ENCODE measurements around the gene HOXC13.

HOXC13 gene

DNA sequence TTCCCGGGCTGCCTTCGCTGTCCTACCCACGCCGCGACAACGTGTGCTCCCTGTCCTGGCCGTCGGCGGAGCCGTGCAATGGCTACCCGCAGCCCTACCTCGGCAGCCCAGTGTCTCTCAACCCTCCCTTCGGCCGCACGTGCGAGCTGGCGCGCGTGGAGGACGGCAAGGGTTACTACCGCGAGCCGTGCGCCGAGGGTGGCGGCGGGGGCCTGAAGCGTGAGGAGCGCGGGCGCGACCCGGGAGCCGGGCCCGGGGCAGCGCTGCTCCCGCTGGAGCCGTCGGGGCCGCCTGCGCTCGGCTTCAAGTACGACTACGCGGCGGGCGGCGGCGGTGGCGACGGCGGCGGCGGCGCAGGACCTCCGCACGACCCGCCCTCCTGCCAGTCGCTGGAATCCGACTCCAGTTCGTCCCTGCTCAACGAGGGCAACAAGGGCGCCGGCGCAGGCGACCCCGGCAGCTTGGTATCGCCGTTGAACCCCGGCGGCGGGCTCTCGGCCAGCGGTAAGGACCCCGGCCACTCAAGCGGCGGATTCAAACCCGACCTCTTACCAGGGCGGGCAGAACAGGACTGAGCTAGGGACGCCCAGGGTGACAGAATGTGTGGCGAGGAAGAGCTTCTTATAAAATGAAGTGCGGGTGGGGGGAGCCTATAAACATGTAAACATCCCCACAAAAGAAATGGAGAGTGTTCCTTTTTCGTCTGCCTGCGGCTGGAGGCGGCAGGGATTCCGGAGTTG, 16.6 kb downstream of the HOXC13 start:
- DNase-seq (ENCODE audit: low read depth): no peak

DNA sequence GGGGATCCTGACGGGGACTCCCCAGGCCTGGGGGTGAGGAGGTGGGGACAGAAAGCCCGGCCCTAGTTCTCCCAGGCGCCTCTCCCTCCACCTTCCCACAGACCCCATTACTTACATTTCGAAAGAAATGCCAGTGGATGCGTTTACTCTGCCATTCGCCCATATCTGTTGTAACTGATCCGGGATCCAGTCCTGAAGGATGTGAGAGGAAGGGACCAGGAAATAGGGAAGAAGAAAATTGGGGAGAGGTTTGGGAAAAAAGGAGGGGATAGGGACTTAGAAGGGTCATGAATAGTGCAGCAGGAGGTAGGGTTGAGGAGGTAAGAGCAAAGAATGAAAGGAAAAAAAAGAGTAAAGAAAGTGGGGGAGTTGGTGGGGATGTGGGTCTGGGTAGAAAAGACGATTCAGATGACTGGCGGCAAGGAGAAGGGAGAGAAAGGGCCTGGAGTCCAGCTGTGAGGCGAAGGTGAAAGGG, 17.2 kb downstream of the HOXC13 start:
- no peak for DNase-seq (ENCODE audit: low read depth)

DNA sequence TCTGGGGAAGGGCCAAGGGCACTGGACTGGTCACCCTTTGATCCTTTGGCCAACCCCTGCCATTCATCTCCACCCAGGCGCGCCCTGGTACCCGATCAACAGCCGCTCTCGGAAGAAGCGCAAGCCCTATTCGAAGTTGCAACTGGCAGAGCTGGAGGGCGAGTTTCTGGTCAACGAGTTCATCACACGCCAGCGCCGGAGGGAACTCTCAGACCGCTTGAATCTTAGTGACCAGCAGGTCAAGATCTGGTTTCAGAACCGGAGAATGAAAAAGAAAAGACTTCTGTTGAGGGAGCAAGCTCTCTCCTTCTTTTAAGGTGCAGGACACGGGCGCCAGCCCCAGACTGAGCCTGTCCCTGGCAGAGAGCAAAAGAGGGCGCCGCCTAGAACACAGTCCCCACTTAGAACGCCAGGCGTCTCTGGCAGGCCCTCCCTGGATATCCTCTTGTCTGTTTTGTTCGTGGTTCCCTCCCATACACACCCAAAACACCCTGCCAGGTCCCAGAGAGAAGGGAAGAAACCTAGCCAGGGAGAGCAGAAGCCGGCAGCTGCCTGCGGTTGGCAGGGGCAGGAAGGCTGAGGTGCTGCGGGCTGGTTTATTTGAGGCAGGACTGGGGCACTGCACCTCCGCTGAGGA, 17.7 kb downstream of the HOXC13 start:
- DNase-seq (ENCODE audit: low read depth): no peak

DNA sequence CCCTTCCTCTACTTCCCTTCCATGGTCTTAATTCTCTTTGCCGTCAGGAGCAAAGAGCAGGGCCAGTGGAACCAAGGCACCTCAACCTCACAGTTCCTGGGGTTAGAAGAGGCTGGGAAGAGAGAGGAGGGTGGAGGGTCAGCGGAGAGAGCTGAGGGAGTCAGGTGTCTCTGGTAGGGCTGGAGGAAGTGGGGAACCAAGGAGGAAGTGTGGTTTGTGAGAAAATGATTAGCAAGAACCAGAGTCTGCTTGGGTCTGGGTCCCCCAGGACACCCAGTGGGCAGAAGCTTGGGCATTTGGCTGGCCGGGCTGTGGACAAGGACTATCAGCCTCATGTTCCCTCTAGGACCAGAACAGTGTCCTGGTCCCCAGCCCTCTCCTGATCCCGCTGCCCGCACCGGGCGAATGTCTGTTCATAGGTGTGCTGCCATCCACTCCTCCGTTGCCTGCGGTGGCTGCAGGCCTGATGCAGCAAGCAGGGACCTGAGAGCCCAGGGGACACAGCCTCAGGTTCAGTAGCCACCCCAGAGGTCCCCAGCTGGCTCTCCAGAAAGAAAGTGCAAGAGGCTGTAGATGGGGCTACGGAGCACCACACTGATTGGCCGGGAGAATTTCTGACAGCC, 18.4 kb downstream of the HOXC13 start:
- no peak for DNase-seq (ENCODE audit: low read depth)

DNA sequence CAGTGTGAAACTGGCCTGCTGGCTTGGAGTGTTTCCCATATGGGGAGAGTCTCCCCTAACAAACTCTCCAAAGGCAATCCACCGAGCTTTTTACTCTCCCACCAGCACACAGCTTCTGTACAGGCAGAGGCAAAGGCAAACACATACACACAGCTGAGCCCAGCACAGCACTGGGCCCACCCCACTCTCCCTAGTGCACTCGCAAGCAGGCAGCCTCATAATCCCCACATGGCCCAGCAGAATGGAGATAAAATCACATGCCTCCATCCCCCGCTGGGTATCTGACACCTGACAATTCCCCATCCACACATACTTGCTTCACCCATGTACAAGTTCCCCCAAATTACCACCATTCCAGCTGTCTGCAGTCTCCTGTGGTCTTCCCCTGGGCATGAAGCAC, 19.5 kb downstream of the HOXC13 start:
- DNase-seq (ENCODE audit: low read depth): no peak

DNA sequence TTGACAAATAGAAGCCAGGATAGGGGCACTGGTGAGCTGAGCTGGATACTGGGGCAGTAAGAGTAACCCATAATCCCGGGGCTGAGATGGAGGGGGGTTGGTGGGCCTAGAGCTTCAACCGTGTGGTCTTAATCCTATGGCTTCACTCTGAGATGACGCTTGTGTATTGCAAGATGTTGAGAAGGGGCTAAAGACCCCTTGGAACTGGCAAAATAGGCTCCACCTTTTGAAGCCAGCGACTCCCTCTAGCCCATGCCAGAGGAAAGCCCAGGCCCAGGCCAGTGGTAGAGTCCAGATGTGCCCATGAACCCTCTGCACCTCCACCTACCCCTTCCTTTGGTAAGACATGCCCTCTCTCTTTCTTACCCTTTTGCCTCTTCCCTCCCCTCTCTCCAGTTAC, 20.7 kb downstream of the HOXC13 start:
- no peak for DNase-seq (ENCODE audit: low read depth)

DNA sequence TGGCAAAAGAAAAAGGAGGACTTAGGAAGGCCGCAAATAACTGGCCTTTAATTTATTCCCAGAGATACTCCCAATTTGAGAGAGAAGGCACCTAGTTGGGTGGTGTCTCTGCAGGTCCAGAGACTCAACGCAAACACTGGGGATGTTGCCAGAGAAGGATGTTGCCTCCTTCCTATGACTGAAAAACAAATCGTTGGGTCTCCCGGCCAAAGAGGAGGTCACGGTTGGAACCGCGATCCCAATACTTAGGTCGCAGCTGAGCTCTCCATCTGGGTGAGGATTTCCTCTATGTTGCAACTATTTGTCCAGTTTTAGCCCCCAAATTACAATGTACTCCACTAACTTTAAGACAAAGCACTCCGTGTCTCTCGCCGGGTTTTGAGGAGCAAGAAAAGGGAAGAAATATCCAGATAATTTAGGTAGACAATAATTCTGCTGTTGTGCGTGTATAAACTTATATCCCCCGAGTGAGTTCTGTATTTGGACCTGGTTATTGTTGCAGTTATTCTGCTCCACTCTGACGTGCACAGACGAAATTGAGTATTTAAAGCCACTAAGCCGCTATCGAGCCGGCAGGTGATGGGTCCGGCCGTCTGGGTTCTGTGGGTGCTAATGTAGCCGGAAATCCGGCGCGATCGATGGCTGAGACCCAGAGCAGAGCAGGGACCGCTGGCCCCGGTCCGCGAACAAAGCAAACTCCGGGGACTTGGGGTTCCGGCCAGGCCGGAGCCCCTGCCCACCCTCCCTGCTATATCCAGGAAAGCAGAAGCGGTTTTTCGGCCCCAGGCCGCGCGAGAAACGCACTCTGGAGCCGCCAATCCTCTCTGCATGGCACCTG, 21.8 kb downstream of the HOXC13 start:
- DNase-seq (ENCODE audit: low read depth): no peak

DNA sequence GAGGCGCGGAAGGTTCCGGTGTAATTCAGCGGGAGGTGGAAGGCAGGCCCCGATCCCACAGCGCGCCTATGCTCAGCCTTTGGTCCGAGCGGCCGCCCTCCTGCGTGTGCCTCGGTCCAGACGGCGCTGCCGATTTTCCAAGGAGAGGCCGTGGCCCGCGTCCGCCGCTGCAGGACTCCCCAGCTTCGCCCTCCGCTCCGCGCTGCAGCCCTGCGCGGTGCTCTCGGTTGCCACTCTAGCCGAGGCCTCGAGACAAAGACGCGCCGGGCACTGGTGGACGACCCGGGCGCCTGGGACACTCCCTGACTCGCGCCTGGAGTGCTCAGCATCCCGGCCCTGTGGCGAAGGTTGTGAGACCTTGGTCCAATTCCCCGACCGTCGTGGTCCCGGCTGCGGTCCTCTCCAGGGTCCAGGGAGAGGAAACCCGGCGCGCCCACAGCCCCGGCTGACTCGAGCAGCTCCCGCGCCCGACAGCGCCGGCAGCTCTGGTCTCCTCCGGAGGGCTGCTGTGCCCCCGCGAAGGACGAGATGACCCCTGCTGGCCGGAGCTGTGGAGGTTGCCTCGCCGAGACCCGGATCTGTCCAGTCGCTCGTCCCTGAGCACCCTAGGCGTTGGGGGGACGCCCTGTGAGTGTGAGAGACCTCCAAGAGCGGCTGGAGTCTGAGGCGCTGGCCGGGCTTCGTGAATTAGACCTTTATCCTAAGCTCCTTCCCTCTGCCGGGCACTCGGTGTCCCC, 22.6 kb downstream of the HOXC13 start:
- no peak for DNase-seq (ENCODE audit: low read depth)

DNA sequence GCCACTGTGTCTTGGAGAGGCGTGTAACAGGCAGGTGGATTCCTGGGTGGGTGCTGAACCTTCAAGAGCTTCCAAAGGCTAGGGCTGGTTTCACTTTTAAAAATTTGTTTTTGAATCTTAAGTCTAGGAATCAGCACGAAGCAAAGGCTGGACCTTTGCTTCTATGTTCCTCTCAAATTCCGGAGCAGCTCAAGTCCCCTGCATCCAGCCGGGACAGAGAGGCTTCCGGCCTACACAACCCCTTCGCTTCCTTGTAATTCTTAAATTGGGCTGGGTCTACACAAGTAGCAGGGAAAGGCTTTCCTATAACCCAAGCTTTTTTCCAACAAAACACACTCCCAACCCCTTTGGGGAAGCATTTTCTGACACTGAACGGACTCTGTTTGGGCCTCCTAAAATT, 24.4 kb downstream of the HOXC13 start:
- no peak for DNase-seq (ENCODE audit: low read depth)

DNA sequence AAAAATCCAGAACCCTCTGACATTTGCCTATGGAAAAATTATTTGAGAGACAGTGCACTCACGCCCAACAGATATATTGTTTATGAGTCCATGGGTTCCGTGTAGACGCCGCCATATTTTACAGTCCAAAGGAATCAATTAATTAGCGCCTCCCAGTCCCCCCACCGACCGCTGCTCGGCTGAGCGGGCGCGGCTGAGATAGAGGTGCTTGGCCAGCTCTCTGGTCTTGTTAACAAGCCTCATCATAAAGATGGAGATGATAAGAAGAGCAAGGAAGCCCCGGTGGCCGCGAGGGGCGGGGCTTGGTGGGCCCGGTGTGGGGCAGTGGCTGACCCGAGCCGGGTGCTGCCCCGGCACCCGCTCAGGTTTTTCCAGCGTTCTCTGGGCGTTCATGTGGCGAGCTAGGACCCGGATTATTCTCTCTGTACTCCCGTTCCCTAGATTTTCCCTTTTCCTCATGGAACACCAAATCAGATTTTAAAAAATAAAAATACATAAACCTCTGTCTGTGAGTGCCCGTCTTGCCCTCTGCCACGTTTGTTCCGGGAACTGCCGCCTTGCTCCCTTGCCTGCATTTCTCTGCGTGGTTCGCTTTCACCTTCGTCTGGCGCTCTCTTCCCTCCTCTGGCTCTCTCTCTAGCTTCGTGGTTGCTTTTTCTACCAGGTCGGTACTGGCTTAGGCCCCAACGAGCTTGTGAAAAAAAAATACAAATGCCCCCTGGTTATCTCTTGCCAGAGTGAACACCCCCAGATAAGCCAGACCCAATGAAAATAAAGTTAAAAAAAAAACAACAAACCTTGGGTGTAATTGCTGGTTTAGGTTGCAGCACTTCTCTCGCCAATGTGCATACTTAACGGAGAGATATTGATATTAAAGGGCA, 25.0 kb downstream of the HOXC13 start:
- DNase-seq (ENCODE audit: low read depth): no peak

DNA sequence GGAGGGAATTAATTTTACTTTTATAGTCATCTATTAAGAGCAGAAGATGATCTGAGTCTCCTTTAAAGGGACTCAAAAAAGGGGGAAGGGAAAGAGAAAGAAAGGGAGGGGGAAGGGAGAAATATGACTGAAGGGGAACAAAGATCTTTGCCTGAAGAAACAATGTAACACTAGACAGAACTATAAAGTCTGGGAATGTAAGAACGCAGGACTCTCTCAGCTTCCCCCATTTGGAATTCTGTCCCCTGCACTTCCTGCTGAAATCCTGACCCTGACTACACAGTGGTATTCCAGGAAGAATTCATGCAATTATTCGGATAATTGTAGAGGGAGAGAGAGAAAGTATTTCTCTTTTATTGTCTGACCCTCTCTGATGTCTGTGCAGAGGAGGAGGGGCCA, 25.7 kb downstream of the HOXC13 start:
- no peak for DNase-seq (ENCODE audit: low read depth)

DNA sequence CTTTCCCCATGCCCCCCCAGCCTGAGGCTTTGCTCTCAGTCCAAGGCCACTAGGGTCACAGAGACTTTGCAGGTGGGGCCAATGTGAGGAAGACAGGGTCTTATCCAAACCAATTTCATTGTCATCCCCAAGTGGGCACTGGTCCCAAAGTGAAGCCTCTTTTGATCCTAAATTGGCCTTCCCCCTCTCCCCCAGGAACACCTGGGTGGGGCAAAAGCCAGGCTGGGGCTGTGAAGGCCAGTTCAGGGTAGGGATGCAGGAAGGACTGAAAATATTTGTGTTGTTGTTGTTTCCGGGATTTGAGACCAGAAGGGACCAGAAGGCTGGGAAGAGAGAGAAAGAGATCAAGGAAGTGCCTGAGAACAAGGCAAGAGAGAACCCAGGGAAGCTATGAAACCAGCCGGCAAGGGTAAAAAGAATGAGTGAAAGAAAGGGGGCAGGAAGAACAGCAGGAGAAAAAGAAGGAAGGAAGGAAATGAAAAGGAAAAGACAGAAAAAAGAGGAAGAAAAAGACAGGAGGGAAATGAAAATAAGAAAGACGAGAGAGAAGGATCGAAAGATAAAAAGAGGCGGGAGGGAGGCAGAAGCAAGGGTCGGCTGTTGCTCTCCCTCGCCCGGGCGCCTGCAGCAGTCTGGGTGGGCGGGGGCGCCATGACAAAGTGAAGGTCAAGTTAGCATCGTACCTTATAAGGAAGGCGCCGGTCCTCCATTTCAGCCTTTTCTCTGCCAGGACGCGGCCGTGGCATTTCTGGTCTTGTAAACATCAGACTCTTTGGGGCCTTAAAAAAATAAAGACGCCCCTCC, 26.9 kb downstream of the HOXC13 start:
- DNase-seq (ENCODE audit: low read depth): no peak

DNA sequence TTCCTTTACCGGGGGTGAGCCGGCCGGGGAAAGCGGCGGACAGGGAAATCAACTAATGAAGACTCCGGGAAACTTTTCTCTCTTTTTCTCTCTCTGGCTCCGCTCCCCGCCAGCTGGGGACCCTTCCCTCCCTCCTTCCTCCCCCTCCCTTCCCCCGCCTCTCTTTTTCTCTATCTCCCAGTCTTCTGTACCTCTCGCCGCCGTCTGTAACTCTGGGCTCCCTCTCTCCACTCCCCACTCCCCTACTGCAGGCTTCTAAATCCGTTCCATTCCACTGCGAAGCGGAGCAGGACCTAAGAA, 27.4 kb downstream of the HOXC13 start:
- DNase-seq (ENCODE audit: low read depth): no peak

DNA sequence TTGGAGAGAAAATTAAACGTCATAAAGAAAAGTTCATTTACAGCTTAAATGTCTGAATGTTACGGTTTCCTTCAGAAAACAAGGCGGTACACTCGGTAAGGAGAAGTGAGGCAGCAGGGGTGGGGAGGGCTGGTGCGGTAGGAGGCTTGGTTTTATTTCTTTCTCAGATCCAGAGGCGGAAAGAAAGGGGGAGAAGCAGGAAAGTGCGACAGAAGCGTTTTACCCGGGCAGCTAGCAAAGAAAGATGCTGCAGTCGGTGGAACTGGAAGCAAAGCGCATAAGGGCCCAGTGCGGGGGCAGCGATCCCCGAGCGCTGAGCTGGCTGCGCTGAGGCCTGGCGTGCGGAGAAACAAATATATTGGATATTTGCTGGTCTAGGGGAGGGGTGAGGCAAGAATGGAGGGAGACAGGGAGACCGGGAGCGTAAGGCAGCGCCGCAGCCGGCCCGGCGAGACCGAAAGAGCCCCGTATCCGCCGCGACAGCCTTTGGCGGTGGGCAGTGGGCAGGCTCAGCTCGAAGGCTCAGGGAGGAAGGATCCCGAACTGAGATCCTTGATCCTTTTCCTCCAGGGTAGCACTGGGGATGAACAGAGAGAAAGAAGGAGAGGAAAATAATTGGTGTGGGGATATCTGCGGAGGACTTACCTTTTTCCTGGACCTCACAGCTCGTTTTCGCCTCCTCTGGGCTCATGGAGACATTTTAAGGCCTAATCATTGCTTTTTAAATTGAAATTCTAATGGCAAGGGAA, 27.9 kb downstream of the HOXC13 start:
- no peak for DNase-seq (ENCODE audit: low read depth)

DNA sequence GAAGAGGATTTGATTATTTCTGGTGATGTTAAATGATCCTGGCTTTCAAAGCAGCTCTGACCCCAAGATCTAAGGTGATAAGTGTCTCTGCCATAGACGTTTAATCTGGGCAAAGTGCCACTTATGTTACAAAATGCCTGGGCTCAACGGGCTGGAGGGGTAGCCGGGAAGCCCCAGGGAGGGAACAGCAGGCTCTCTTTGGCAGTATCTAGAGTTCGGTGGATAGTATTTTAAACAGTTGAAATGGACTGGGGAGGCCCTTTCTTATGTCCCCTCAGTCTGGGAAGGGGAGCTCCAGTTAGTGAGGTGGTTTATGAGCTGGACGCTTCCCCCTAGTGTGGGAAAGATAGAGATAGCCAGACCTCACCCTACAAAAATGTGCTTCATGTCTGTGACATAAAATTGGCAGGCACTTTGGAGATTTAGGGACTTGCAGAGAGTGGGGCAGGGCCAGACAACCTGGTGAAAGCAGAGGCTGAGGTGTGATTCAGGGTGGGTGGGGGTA, 28.8 kb downstream of the HOXC13 start:
- no peak for DNase-seq (ENCODE audit: low read depth)

DNA sequence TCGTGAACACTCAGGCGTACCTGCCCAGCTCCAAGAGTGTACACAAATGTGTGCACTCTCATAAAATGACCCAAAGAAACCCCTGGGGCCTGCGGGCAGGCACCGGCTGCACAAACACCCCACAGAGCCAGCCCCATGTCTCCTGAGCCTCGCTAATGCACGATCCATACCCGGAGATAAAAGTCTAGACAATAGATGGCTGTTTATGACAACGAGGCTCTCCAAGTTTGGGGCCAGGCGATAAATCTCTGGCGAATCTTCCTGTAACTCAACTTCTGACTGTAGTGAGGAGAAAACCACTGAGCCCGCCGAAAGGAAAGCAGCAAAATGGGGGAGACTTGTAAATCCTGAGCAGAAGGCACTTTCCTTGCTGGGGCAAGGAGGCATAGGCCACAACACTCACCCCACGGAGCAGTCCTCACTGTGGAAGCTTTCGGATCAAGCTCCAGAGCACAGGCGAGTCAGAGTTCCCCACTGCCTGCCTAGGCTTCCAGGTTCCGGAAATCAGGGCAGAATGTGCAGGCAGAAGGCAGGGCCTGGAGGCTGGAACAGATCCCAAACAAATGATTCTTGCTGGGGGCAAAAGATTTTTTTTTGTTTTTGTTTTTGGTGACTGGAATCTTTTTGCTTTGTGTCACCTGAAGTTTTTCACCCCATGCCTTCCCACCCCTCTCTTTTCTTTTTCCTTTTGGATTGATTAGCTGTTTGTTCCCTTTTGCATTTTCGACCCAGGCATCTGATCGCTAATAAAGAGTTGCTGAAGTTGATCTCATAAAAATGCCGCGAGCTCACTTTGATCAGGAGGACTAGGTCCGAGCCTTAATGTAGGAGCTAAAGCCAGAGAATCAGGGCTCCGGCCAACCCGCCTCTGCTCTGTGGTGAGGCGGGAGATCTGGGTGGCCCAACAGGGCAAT, 29.8 kb downstream of the HOXC13 start:
- no peak for DNase-seq (ENCODE audit: low read depth)

DNA sequence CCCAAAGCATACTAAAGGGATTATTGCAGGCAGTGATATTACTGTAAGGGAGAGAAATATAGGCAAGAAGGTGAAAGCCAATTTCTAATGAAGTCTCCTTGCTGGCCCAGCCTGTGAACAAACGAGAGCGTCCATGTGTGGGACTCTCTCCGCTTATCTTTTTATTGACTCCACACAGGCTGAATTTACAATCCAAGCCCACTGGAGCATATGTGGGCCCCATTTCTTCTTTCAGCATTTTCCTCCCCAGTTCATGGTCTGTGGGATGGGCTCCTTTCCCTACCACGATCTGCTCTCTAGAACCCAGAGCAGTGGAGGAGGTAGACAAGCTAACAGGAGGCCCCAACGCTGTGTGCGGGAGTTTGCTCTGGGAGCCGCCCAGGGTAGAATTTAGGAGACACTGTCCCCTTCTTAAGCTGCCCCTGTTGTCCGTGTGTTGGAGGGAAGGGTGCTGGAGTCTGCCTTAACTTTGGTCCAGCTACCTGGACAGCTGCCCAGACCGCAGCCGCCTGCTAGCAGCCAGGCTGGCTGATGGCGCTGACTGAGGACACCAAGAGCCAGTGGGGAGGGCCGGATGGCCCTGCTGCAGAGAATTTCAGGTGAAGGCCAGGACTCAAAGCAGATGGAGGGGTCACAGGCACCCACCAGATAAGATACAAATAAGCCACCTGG, 31.1 kb downstream of the HOXC13 start:
- no peak for DNase-seq (ENCODE audit: low read depth)

DNA sequence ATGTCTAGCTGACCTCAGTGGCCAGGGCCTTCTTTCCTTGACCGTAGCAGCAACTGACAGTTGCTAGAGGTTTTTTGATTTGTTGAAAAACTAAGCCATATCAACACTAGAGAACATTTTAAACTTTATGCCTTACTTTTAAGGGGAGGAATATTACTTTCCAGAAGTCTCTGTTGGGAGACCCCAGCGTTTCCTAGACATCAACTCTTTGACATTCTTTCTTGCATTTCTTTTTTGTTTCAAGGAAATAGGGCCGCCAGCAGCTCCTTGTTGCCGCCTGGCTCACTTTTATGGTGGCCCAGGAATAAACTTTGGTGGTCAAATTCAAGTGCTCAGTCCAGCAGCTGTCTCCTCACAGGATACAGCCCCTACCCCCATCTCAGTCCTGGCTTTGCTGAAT, 31.8 kb downstream of the HOXC13 start:
- no peak for DNase-seq (ENCODE audit: low read depth)
